ENCODE data around the gene GLE1.
"Not testable (repeated sequence)": the region's sequence is repeated elsewhere in the genome, so short reads cannot be mapped to it uniquely, and the experiment has no call there.

Gene GLE1

DNA sequence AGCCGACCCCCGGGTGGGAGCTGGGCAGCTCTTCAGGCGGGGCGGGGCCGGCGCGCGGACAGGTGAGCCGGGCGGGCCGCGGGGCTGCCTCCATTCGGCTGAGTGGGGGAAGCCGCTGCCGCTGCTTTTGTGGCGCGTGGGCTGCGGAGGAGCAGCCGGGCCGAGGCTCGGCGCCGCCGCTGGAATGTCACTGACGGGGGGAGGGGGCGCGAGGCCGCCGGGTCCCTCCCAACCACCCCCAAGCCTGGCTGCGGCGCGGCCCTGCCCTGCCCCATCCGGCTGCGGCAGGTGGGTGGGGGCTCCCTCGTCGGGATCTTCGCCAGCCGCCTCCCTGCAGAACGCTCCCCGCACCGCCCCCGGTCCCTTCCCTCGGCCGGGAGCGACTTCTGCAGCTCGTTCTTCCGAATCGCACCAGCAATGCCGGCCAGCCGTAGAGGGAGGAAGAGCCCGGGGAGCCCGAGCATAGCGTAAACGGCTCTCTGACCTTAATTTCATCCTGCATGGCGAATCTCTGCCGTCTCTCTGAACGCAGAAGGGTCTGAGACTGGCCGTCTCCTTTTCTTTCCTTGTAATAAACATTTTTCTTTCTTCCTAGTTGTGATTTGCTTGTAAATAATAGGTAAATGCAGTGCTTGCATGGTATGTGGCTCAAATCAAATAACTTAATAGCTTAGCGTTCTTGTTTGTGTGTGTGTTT, 48.4 kb downstream of the GLE1 start:
- peak; percentile 43 for DNase-seq (ENCODE audit: low read depth)

DNA sequence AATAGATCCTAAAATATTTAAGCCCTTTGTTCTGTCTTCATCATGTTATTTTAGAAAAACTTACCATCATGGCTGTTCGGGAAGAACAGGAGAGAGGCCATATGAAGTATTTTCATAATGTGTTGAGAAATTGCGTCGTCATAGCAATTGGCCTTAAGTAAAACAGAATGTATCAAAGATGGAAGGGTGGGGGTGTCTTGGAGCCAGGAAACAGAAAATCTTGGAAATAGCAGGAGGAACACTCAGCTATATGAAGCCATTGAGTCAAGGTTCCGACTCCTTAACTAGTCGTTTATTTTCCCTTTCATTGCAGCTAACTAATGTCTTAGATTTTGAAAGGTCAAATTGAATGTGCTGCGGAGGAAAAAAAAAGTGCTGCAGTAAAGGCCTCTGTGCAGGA, 49.2 kb downstream of the GLE1 start:
- no peak for DNase-seq (ENCODE audit: low read depth)

DNA sequence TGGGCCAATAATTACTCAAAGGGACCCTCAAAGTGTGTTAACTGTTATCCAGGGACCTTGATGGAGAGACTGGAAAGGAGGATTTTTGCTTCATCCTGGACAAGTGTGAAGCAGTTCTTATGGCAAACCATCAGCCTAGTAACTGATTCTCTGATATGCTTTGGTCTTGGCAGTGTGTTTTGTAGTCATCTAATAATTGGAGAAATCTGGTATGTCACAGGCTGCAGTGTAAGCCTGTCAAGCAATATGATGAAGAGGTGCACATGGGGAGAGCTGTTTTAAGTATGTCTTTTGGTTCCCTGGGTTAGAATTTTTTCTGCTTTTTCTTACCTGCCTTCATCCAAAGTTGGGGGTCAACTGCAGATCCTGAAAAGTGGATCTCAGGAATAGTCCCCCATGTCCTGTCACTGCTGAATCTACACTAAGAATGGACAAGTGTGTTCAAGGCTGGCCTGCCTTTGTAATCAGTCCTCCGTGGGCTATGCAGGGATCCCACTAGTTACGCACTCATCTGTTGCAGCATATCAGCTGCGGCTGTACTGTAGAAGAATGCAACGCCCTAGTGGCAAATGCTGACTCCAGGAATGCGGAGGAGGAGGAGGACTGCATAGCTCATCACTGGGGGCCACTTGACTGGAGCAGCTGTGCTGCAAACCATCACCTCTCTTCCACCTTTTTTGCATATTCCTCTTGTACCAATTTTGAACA, 49.8 kb downstream of the GLE1 start:
- no peak for DNase-seq (ENCODE audit: low read depth)

- no peak for DNase-seq (ENCODE audit: low read depth)
Measured at GRCh38 chr9:128555180-128555721, 50.7 kb downstream of the GLE1 start.

GRCh38 chr9:128556276-128556675, 51.8 kb downstream of the GLE1 start:
- DNase-seq (ENCODE audit: low read depth) = no peak

- no peak for DNase-seq (ENCODE audit: low read depth)
Measured at GRCh38 chr9:128556926-128557634, 52.6 kb downstream of the GLE1 start.

GRCh38 chr9:128558431-128559310, 54.2 kb downstream of the GLE1 start:
- DNase-seq (ENCODE audit: low read depth) = no peak

GRCh38 chr9:128565578-128565977, 61.1 kb downstream of the GLE1 start:
- no peak for DNase-seq (ENCODE audit: low read depth)

- no peak for DNase-seq (ENCODE audit: low read depth)
Measured at GRCh38 chr9:128568470-128569078, 64.1 kb downstream of the GLE1 start.

DNA sequence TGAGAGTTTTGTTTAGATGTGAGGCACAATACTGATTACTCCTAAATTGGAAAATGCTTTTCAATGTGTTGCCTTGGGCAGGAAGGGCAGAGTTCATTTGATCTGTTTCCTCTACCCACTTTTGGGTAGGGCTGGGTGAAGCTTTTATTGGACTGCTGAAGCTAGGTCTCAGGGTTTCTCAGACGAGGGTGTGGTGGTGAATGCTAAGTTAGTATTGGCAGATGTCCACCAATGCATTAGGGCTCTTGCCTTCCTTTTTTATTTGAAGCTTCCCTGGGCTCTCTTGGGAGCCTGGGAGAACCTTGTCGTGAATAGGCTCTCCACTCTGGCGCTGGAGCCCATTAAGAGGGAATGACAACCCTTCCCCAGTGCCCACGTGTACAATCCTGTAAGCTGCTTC, 71.0 kb downstream of the GLE1 start:
- DNase-seq (ENCODE audit: low read depth) = no peak

- no peak for DNase-seq (ENCODE audit: low read depth)
Measured at GRCh38 chr9:128575916-128576315, 71.4 kb downstream of the GLE1 start.

DNA sequence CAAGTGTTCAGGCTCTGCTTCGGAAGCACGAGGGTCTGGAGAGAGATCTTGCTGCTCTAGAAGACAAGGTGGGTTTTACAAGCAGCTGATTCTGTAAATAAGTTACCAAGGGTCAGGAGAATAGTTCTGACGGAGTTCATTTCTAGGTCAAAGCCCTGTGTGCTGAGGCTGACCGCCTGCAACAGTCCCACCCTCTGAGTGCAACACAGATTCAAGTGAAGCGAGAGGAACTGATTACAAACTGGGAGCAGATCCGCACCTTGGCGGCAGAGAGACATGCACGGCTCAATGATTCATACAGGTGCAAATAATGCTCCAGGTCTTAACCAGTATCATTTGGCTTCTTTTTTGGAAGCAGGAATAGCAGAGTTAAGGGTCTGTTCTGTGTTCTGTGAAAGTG, 72.7 kb downstream of the GLE1 start:
- DNase-seq (ENCODE audit: low read depth) = no peak

DNA sequence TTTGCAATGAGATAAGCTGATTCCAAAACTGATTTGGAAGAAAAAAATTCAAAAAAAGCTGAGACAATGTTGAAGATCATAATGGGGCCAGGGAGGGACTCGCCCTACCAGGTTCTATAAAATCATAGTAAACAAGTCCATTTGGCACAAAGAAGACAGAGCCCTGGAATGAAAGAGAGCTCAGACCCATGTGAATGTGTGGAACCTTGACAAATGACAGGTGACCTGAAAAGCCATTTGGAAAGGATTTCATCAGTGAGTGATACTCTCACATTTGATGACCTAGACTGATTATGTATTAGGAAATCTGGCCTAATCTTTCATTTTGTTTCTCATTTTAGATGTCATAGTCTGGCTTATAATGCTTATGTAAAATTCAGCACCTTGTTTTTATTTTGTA, 74.7 kb downstream of the GLE1 start:
- no peak for DNase-seq (ENCODE audit: low read depth)

DNA sequence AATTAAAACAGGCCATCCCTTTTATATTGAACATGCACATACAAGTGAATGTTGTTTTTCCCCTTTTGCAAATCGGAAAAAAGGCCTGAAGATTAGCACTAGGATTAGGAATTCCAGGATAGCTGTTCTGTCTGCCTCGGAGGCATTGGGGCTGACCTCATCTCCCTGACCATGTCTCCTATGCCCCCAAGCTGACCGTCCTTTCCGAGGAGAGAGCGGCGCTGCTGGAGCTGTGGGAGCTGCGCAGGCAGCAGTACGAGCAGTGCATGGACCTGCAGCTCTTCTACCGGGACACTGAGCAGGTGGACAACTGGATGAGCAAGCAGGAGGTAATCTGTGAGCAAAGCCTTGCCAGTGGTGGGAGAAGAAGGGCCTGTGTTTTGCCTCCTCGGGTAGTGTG, 76.2 kb downstream of the GLE1 start:
- DNase-seq (ENCODE audit: low read depth) = no peak

DNA sequence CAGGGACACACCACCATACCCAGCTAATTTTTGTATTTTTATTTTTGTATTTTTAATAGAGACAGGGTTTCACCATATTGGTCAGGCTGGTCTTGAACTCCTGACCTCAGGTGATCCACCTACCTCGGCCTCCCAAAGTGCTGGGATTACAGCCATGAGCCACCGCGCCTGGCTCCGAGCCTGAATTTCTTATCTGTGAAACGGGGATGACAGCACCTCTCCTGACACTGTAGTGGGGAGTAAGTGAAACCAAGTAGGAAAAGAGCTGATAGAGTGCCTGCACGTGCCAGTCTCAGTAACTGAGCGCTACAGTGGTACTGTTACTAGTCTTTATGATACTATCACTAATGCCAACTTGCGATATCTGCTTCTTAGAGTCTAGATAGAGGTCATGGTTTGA, 80.6 kb downstream of the GLE1 start:
- not testable (repeated sequence) for DNase-seq (ENCODE audit: low read depth)

GRCh38 chr9:128586934-128587333, 82.4 kb downstream of the GLE1 start:
- DNase-seq (ENCODE audit: low read depth) = not testable (repeated sequence)

DNA sequence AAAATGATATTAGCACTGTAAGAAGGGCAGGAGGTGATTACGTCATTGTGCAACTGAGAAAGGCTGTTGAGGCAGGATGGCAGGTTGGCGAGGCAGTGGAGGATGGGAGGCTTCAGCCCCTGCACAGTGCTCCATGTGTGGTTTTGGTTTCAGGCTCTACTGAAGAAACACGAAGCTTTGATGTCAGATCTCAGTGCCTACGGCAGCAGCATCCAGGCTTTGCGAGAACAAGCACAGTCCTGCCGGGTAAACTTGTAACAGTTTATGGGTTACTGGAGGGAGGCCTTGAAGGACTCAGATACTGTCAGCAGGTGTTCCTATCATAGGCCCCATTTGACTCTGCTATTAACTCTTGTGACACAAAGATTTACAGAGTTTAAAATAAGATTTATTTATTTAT, 82.9 kb downstream of the GLE1 start:
- DNase-seq (ENCODE audit: low read depth) = no peak

DNA sequence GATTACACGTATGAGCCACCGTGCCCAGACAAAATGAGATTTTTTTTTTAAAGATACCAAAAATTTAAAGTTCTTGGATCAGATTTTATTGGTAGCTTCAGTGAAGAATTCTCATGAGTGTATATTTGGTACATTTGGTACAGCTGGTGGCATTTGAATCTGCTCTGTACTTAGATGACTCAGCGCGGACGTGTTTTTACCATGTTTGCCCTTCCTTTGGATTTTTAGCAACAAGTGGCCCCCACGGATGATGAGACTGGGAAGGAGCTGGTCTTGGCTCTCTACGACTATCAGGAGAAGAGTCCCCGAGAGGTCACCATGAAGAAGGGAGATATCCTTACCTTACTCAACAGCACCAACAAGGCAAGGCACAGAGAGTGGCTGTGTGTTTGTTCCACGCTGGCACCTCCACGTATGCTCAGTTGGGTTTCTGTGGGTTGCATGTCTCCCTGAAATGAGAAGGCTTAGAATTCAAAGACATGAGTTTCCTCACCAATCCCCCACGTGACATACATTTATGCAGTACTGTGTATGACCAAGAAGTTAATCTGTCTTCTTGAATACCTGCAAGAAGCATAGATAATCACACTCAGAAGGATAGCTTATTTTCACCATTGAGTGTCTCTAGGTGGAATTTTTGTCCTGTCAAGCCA, 84.2 kb downstream of the GLE1 start:
- no peak for DNase-seq (ENCODE audit: low read depth)
